ENCODE data around the gene SDHA.
"Not testable (repeated sequence)": the region's sequence is repeated elsewhere in the genome, so short reads cannot be mapped to it uniquely, and the experiment has no call there.

Gene SDHA

DNA sequence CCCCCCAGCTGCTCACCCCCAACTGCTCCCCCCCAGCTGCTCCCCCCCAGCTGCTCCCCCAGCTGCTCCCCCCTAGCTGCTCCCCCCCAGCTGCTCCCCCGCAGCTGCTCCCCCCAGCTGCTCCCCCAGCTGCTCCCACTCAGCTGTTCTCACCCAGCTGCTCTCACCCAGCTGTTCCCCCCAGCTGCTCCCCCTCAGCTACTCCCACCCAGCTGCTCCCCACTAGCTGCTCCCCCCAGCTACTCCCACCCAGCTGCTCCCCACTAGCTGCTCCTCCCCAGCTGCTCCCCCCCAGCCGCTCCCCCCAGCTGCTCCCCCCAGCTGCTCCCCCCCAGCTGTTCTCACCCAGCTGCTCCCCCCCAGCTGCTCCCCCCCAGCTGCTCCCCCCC is 80.6 kb downstream of the SDHA start:
- no peaks in the 10 kb centered on the region for H3K9me3 ChIP-seq (ENCODE audit: insufficient read depth, low read length)
- no peaks in the 10 kb centered on the region for H3K36me3 ChIP-seq (replicated peaks; ENCODE audit: low read depth, low read length)
- no peak overlapping the region for H3K4me3 ChIP-seq (ENCODE audit: low read length)
- H4K20me1 ChIP-seq (ENCODE audit: insufficient read depth, low read length): no peaks in the 10 kb centered on the region
- H3K79me2 ChIP-seq (ENCODE audit: low read length): no peaks in the 10 kb centered on the region
- no peak overlapping the region for H3K4me2 ChIP-seq (ENCODE audit: low read length)
- no peak overlapping the region for H2AFZ ChIP-seq (ENCODE audit: low read depth, low read length)
- H3K9ac ChIP-seq (ENCODE audit: low read length): no peak overlapping the region
- H3K27me3 ChIP-seq (ENCODE audit: low read depth, low read length): no peaks in the 10 kb centered on the region
- H3K4me1 ChIP-seq (ENCODE audit: low read length): no peaks in the 10 kb centered on the region
- H3K27ac ChIP-seq (ENCODE audit: low read length): no peak overlapping the region
- TF ChIP-seq, protein P1, sequence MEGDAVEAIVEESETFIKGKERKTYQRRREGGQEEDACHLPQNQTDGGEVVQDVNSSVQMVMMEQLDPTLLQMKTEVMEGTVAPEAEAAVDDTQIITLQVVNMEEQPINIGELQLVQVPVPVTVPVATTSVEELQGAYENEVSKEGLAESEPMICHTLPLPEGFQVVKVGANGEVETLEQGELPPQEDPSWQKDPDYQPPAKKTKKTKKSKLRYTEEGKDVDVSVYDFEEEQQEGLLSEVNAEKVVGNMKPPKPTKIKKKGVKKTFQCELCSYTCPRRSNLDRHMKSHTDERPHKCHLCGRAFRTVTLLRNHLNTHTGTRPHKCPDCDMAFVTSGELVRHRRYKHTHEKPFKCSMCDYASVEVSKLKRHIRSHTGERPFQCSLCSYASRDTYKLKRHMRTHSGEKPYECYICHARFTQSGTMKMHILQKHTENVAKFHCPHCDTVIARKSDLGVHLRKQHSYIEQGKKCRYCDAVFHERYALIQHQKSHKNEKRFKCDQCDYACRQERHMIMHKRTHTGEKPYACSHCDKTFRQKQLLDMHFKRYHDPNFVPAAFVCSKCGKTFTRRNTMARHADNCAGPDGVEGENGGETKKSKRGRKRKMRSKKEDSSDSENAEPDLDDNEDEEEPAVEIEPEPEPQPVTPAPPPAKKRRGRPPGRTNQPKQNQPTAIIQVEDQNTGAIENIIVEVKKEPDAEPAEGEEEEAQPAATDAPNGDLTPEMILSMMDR (IDR thresholded peaks at IDR 0.05; ENCODE audit: low read depth, low read length): no peak
- TF ChIP-seq EZH2phosphoT487 (IDR thresholded peaks at IDR 0.05; ENCODE audit: low read depth): no peak

DNA sequence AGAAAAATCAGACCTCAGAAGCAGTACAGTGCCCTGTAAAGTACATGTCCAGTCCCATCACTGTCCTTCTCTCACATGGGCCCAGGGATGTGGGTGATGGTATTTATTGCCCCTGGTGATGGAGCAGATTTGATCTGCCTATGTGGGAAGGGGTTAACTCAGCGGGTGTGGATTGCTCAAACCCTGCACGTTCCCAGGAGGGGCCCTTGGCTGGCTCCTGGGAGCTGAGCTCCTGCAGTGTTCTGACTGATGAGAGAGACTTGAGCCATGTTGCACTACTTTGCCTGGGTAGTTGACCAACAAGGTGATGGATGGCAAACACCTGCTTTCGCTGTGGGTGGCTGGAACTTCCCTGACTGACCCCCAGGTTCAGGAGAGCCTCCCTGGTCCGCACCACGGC is 81.8 kb downstream of the SDHA start:
- H4K20me1 ChIP-seq (ENCODE audit: insufficient read depth, low read length); H3K9me3 ChIP-seq (ENCODE audit: insufficient read depth, low read length); H3K4me1 ChIP-seq (ENCODE audit: low read length); H3K27me3 ChIP-seq (ENCODE audit: low read depth, low read length); H3K79me2 ChIP-seq (ENCODE audit: low read length); H2AFZ ChIP-seq (ENCODE audit: low read depth, low read length); H3K9ac ChIP-seq (ENCODE audit: low read length); H3K4me2 ChIP-seq (ENCODE audit: low read length); H3K4me3 ChIP-seq (ENCODE audit: low read length); H3K27ac ChIP-seq (ENCODE audit: low read length); H3K36me3 ChIP-seq (replicated peaks; ENCODE audit: low read depth, low read length): not testable (repeated sequence)

DNA sequence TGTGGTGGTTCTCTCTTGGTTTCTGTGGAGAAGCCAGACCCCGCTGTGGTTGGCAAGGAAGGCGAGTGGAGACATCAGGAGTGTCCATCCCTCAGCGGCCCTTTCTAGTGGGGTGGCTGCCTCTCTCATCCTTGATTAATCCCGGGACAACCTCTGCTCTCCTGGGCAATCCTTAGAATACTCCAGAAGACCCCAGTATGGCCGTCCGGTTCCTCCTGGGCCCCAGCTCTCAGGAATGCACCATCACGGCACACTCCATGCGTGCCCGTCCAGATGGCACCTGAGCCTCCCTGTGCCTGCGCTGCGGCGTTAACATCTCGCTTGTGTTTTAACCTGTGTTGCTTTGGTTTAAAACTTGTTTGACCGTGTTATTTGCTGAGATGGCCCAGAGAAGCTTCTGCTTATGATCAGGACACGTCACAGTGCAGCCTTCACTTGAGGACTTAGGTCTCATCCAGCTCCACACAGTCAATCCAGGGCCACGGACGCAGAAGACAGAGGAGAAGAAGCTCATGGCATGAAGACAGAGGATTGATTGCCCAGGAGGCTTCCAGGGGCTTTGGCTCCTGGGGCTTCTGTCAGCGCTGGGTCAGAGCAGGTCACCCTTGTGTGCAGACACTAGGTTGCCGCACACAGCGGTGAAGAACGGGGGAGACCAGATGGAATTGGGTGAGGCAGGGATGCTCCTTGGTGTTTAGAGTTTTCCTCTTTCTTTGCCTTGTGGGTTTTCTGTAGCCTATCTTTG is 82.7 kb downstream of the SDHA start:
- H4K20me1 ChIP-seq (ENCODE audit: insufficient read depth, low read length); H3K4me3 ChIP-seq (ENCODE audit: low read length); H2AFZ ChIP-seq (ENCODE audit: low read depth, low read length); H3K27ac ChIP-seq (ENCODE audit: low read length); H3K36me3 ChIP-seq (replicated peaks; ENCODE audit: low read depth, low read length); H3K4me1 ChIP-seq (ENCODE audit: low read length); H3K79me2 ChIP-seq (ENCODE audit: low read length); H3K9me3 ChIP-seq (ENCODE audit: insufficient read depth, low read length); H3K4me2 ChIP-seq (ENCODE audit: low read length); H3K9ac ChIP-seq (ENCODE audit: low read length); H3K27me3 ChIP-seq (ENCODE audit: low read depth, low read length): not testable (repeated sequence)

DNA sequence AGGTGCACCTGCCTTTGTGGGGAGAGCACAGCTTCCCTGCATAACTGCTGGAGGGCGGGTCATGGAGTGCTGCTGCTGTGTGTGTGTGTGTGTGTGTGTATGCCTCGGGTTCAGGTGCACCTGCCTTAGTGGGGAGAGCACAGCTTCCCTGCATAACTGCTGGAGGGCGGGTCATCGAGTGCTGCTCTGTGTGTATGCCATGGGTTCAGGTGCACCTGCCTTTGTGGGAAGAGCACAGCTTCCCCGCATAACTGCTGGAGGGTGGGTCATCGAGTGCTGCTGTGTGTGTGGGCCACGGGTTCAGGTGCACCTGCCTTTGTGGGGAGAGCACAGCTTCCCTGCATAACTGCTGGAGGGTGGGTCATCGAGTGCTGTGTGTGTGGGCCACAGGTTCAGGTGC is 84.3 kb downstream of the SDHA start:
- not testable (repeated sequence) for H3K4me1 ChIP-seq (ENCODE audit: low read length); H3K9me3 ChIP-seq (ENCODE audit: insufficient read depth, low read length); H4K20me1 ChIP-seq (ENCODE audit: insufficient read depth, low read length); H3K4me3 ChIP-seq (ENCODE audit: low read length); H2AFZ ChIP-seq (ENCODE audit: low read depth, low read length); H3K36me3 ChIP-seq (replicated peaks; ENCODE audit: low read depth, low read length); H3K9ac ChIP-seq (ENCODE audit: low read length); H3K27ac ChIP-seq (ENCODE audit: low read length); H3K4me2 ChIP-seq (ENCODE audit: low read length); H3K27me3 ChIP-seq (ENCODE audit: low read depth, low read length); H3K79me2 ChIP-seq (ENCODE audit: low read length)

DNA sequence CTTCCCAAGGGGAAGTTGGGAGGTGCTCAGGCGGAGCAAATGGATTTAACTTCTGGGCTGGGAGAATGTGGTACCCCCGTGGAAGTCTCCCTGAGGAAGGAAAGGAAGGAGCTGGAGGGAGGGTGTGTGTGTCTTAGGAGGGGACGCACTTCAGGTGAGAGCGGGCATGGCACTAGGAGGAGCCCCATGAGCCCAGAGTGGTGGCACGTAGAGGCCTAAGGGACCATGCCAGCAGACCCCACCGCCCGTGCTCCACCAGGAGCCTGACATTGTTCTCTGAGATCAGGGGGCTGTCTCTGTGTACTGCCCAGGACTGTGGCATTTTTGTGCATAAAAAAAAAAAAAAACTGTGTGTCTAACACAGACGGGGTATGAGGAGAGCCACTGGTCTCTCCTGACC is 84.8 kb downstream of the SDHA start:
- Histone ChIP-seq H3K27ac (ENCODE audit: low read length) (no peak overlapping the region), H4K20me1 (ENCODE audit: insufficient read depth, low read length) (no peaks in the 10 kb centered on the region), H3K36me3 (replicated peaks; ENCODE audit: low read depth, low read length) (no peaks in the 10 kb centered on the region), H3K9me3 (ENCODE audit: insufficient read depth, low read length) (no peaks in the 10 kb centered on the region), H3K9ac (ENCODE audit: low read length) (no peak overlapping the region), H3K79me2 (ENCODE audit: low read length) (no peaks in the 10 kb centered on the region), H2AFZ (ENCODE audit: low read depth, low read length) (no peak overlapping the region), H3K4me2 (ENCODE audit: low read length) (no peak overlapping the region), H3K4me3 (ENCODE audit: low read length) (no peak overlapping the region), H3K27me3 (ENCODE audit: low read depth, low read length) (no peaks in the 10 kb centered on the region), H3K4me1 (ENCODE audit: low read length) (no peaks in the 10 kb centered on the region)
- TF ChIP-seq EZH2phosphoT487 (IDR thresholded peaks at IDR 0.05; ENCODE audit: low read depth): no peak
- TF ChIP-seq, protein P1 (IDR thresholded peaks at IDR 0.05; ENCODE audit: low read depth, low read length): no peak

DNA sequence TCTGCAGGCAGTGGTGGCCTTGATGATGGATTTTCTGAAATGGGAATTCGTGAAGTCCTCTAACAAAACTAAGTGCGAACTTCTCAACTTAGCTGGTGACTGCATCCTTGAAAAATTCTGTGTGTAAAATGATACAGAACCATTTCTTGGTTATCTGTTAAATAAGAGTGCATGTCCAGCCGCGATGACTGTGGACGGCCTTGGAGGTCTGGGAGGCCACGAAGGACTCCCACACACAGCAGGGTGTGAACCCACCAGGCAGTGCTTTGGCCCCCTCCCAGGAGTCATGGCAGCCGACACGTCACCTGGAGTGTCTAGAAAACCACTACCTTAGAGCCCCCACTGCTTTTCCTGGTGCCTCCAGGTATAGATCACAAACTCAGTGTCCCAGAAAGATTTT is 85.6 kb downstream of the SDHA start:
- not testable (repeated sequence) for H3K4me3 ChIP-seq (ENCODE audit: low read length); H3K4me2 ChIP-seq (ENCODE audit: low read length); H3K79me2 ChIP-seq (ENCODE audit: low read length); H3K9ac ChIP-seq (ENCODE audit: low read length); H3K36me3 ChIP-seq (replicated peaks; ENCODE audit: low read depth, low read length); H3K27ac ChIP-seq (ENCODE audit: low read length); H3K27me3 ChIP-seq (ENCODE audit: low read depth, low read length); H2AFZ ChIP-seq (ENCODE audit: low read depth, low read length); H3K4me1 ChIP-seq (ENCODE audit: low read length); H4K20me1 ChIP-seq (ENCODE audit: insufficient read depth, low read length); H3K9me3 ChIP-seq (ENCODE audit: insufficient read depth, low read length)

All from OCI-LY3 (cell line).